Right atrium auricular region (tissue), 2 donors: Measurements from ENCODE around the gene STXBP4. TPM values are rescaled to one million over a fixed set of nuclear protein-coding genes. Genes with fewer than 3 reads are reported as not detected.

Experiments
- DNase-seq: peaks from one replicate; pipeline ENCODE4 v3.0.0-alpha.2; 2019; ENCODE audit warnings: low spot score
- H3K27ac ChIP-seq, 2 donors: fragments of 200-600 bp; sonication (generic); 1 replicate in 1 of 2; 2 replicates in 1 of 2; pipeline ENCODE4 v1.5.1; 2016 to 2019
- H3K27me3 ChIP-seq, 2 donors: fragments of 200-600 bp; sonication (generic); one replicate each; pipeline versions ENCODE4 v1.5.1 to v1.6.0; 2017 to 2019
- H3K36me3 ChIP-seq: fragments of 200-600 bp; sonication (generic); one replicate; pipeline ENCODE4 v1.5.1; 2016
- H3K4me1 ChIP-seq, 2 donors: fragments of 200-600 bp; sonication (generic); one replicate each; pipeline versions ENCODE4 v1.5.1 to v1.6.0; 2017 to 2019
- H3K4me3 ChIP-seq, 2 donors: fragments of 200-600 bp; sonication (generic); 1 replicate in 1 of 2; 2 replicates in 1 of 2; pipeline ENCODE4 v1.5.1; 2017 to 2019; ENCODE audit warnings: mild to moderate bottlenecking in 1 of 2, moderate library complexity in 1 of 2
- H3K9me3 ChIP-seq, 2 donors: fragments of 200-600 bp; sonication (generic); one replicate each; pipeline ENCODE4 v1.5.1; 2019
- CTCF ChIP-seq, 2 donors: fragments of 200-600 bp; sonication (generic); IDR thresholded peaks; one replicate each; pipeline ENCODE4 v1.5.1; 2019; ENCODE audit warnings: antibody characterized with exemption in 2 of 2
- total RNA-seq, 2 donors: library from RNA; depleted of rRNA; stranded (reverse); fragments of >200 nt; gene quantifications; one replicate each; pipeline ENCODE4 v1.1.0, GENCODE V29; 2016

The STXBP4 gene
- total RNA-seq, 2 donors from 2014 or later: 3.9 to 17.1 TPM

GRCh38 chr17:55086635-55087058 is 118.1 kb downstream of the STXBP4 start:
- H3K36me3 ChIP-seq: peaks cover 2% of the 10 kb centered on the region
- H3K9me3 ChIP-seq: no peaks in the 10 kb centered on the region
- H3K4me1 ChIP-seq: peaks cover 0 to 7% of the 10 kb centered on the region in 2 donors
- no peak for TF ChIP-seq CTCF (IDR thresholded peaks at IDR 0.05)
- DNase-seq: no peak
- H3K27ac ChIP-seq: no peak overlapping the region
- H3K27me3 ChIP-seq: no peaks in the 10 kb centered on the region
- no peak overlapping the region for H3K4me3 ChIP-seq

GRCh38 chr17:55089256-55089655 is 120.7 kb downstream of the STXBP4 start:
- no peaks in the 10 kb centered on the region for H3K36me3 ChIP-seq
- H3K4me3 ChIP-seq: no peak overlapping the region
- DNase-seq: no peak
- no peak overlapping the region for H3K27ac ChIP-seq
- no peaks in the 10 kb centered on the region for H3K27me3 ChIP-seq
- peaks cover 0 to 7% of the 10 kb centered on the region in 2 donors for H3K4me1 ChIP-seq
- no peaks in the 10 kb centered on the region for H3K9me3 ChIP-seq
- TF ChIP-seq CTCF (IDR thresholded peaks at IDR 0.05): no peak

GRCh38 chr17:55090079-55090492 is 121.5 kb downstream of the STXBP4 start:
- H3K27ac ChIP-seq: no peak overlapping the region
- H3K9me3 ChIP-seq: no peaks in the 10 kb centered on the region
- no peaks in the 10 kb centered on the region for H3K27me3 ChIP-seq
- no peak for TF ChIP-seq CTCF (IDR thresholded peaks at IDR 0.05)
- H3K4me1 ChIP-seq: peaks cover 0 to 7% of the 10 kb centered on the region in 2 donors
- DNase-seq: no peak
- no peak overlapping the region for H3K4me3 ChIP-seq
- H3K36me3 ChIP-seq: no peaks in the 10 kb centered on the region

GRCh38 chr17:55093353-55093752 is 124.8 kb downstream of the STXBP4 start:
- Histone ChIP-seq H3K9me3 (no peaks in the 10 kb centered on the region), H3K27ac (no peak overlapping the region), H3K36me3 (no peaks in the 10 kb centered on the region), H3K4me1 (no peaks in the 10 kb centered on the region), H3K27me3 (no peaks in the 10 kb centered on the region), H3K4me3 (no peak overlapping the region)
- no peak for DNase-seq
- no peak for TF ChIP-seq CTCF (IDR thresholded peaks at IDR 0.05)

- peaks cover 0 to 18% of the 10 kb centered on the region in 2 donors for H3K9me3 ChIP-seq
- H3K4me1 ChIP-seq: no peaks in the 10 kb centered on the region
- no peak overlapping the region for H3K4me3 ChIP-seq
- DNase-seq: no peak
- no peaks in the 10 kb centered on the region for H3K27me3 ChIP-seq
- TF ChIP-seq CTCF (IDR thresholded peaks at IDR 0.05): no peak
- H3K36me3 ChIP-seq: no peaks in the 10 kb centered on the region
- no peak overlapping the region for H3K27ac ChIP-seq
Observed at GRCh38 chr17:55098765-55099164, 130.2 kb downstream of the STXBP4 start.

GRCh38 chr17:55110521-55110920 is 142.0 kb downstream of the STXBP4 start:
- no peak overlapping the region for H3K4me3 ChIP-seq
- H3K27me3 ChIP-seq: no peaks in the 10 kb centered on the region
- no peaks in the 10 kb centered on the region for H3K9me3 ChIP-seq
- no peaks in the 10 kb centered on the region for H3K4me1 ChIP-seq
- no peaks in the 10 kb centered on the region for H3K36me3 ChIP-seq
- TF ChIP-seq CTCF (IDR thresholded peaks at IDR 0.05): no peak
- no peak overlapping the region for H3K27ac ChIP-seq
- DNase-seq: no peak
